Kidney (tissue), 14 donors: ENCODE data around the gene UNC45A. TPM values are rescaled to one million over a fixed set of nuclear protein-coding genes. Genes with fewer than 3 reads are reported as not detected.
A peak's percentile ranks its signal among the peaks of the same experiment; 100 is the strongest.

Experiments
- DNase-seq, 5 donors: peaks; one replicate each; pipeline ENCODE4 v3.0.0-alpha.2; 2013 to 2020
- FAIRE-seq: peaks from 2 replicates; lab custom pipeline; 2012; peaks lifted over from hg19 to GRCh38; lab: Jason Lieb, UNC
- H3K27ac ChIP-seq, 2 donors: one replicate each; pipeline ENCODE4 v1.7.0; 2013; ENCODE audit warnings: low read depth in 2 of 2, low read length in 2 of 2, inconsistent platforms in 1 of 2
- H3K27me3 ChIP-seq: one replicate; pipeline ENCODE4 v1.7.1; 2013; ENCODE audit warnings: low read length, inconsistent platforms; ENCODE audit not compliant: control insufficient read depth, insufficient read depth
- H3K36me3 ChIP-seq, 3 donors: one replicate each; pipeline versions ENCODE4 v1.7.0 to v1.7.1; 2013; ENCODE audit warnings: low read length in 3 of 3, control low read depth in 1 of 3, inconsistent platforms in 1 of 3; ENCODE audit not compliant: insufficient read depth in 3 of 3, control insufficient read depth in 2 of 3
- H3K4me1 ChIP-seq, 3 donors: one replicate each; pipeline versions ENCODE4 v1.7.0 to v1.7.1; 2013; ENCODE audit warnings: low read length in 3 of 3, inconsistent platforms in 1 of 3, low read depth in 1 of 3; ENCODE audit not compliant: control insufficient read depth in 2 of 3, insufficient read depth in 2 of 3
- H3K4me3 ChIP-seq, 3 donors: one replicate each; pipeline versions ENCODE4 v1.7.0 to v1.8.1; 2013; ENCODE audit warnings: low read length in 3 of 3, control low read depth in 1 of 3, inconsistent platforms in 1 of 3
- H3K9ac ChIP-seq, 3 donors: one replicate each; pipeline versions ENCODE4 v1.7.0 to v1.7.1; 2013; ENCODE audit warnings: low read length in 3 of 3, control low read depth in 1 of 3, inconsistent platforms in 1 of 3
- H3K9me3 ChIP-seq, 3 donors: one replicate each; pipeline versions ENCODE4 v1.7.0 to v1.7.1; 2013; ENCODE audit warnings: low read length in 3 of 3, control low read depth in 1 of 3, inconsistent platforms in 1 of 3; ENCODE audit not compliant: control insufficient read depth in 2 of 3, insufficient read depth in 1 of 3
- CTCF ChIP-seq: IDR thresholded peaks from 3 replicates; pipeline ENCODE4 v1.5.1; 2012; ENCODE audit warnings: mild to moderate bottlenecking, moderate library complexity, borderline replicate concordance; ENCODE audit not compliant: insufficient read depth; ENCODE audit errors: extremely low read depth
- intact Hi-C: fragments of 100-400 bp; cut with DNase I; formaldehyde crosslinking; loops from one replicate; pipeline ENCODE4 v1.11.1; 2022
- polyA plus RNA-seq: library from polyadenylated mRNA; stranded (reverse); fragments of 350-450 nt; fragmentation: Illumina TruSeq; extraction: RNeasy Lipid Tissue Mini Kit (QIAGEN cat#74804); gene quantifications from one replicate; pipeline ENCODE4 v1.2.3, GENCODE V29; 2014; ENCODE audit warnings: low read depth, low replicate concordance; ENCODE audit not compliant: insufficient read depth
- total RNA-seq: library from RNA; stranded (reverse); fragmentation: NEBNext Ultra II Directional; extraction: Animal tissue kit (Norgen Biotek cat#: 25700); gene quantifications from one replicate; pipeline ENCODE4 v1.2.1, GENCODE V29; 2021
- donor health status: control.
- donor health status: control.
- donor health status: control.
- donor health status: control.
- donor health status: control.
- donor health status: DM: yes; HTN: yes; CAD: no.
- donor health status: Normal renal cell carcinoma (clear cell type).

UNC45A gene
- total and polyA plus RNA-seq, 2 donors from 2014 or later = 48.9 to 62.8 TPM

GRCh38 chr15:90929246-90930019, 5.7 kb upstream of the UNC45A start:
- Histone ChIP-seq H3K36me3 (no peaks in the 10 kb centered on the region), H3K9me3 (no peaks in the 10 kb centered on the region), H3K27ac (peak overlapping the region; percentile 94 to 95), H3K4me1 (peaks cover 0 to 22% (median 11%) of the 10 kb centered on the region in 3 donors), H3K27me3 (no peaks in the 10 kb centered on the region), H3K9ac (peak overlapping the region; percentile 41 to 86 (median 68)), H3K4me3 (peak overlapping the region; percentile 62 to 80 (median 63))
- DNase-seq (peak in 1 of 5 donors; percentile 41), FAIRE-seq (no peak)
- no peak for TF ChIP-seq CTCF
- intact Hi-C loops = no loop called here

GRCh38 chr15:90930861-90931574, 4.1 kb upstream of the UNC45A start:
- FAIRE-seq (no peak), DNase-seq (peak in 2 of 5 donors; percentile 7 to 45)
- H3K4me1 ChIP-seq = peaks cover 0 to 29% (median 12%) of the 10 kb centered on the region in 3 donors

GRCh38 chr15:90931575-90931827, 3.6 kb upstream of the UNC45A start:
- FAIRE-seq = no peak
- intact Hi-C loops = no loop called here

More at GRCh38 chr15:90930861-90931574, 4.1 kb upstream of the UNC45A start:
- Histone ChIP-seq H3K9ac (peak overlapping the region in 1 of 3 donors; percentile 86), H3K4me3 (peak overlapping the region in 2 of 3 donors; percentile 63 to 80), H3K27me3 (no peaks in the 10 kb centered on the region), H3K27ac (peak overlapping the region; percentile 94 to 95), H3K9me3 (no peaks in the 10 kb centered on the region), H3K36me3 (no peaks in the 10 kb centered on the region)
- intact Hi-C loops = no loop called here
- TF ChIP-seq CTCF = no peak

More at GRCh38 chr15:90931575-90931827, 3.6 kb upstream of the UNC45A start:
- H3K36me3 ChIP-seq = no peaks in the 10 kb centered on the region
- H3K9ac ChIP-seq = peak overlapping the region in 1 of 3 donors; percentile 80
- peak overlapping the region in 1 of 3 donors; percentile 87 for H3K4me3 ChIP-seq
- H3K27ac ChIP-seq = peak overlapping the region; percentile 80 to 94
- H3K9me3 ChIP-seq = no peaks in the 10 kb centered on the region
- no peak for TF ChIP-seq CTCF
- no peaks in the 10 kb centered on the region for H3K27me3 ChIP-seq
- DNase-seq = no peak
- H3K4me1 ChIP-seq = peaks cover 0 to 34% (median 14%) of the 10 kb centered on the region in 3 donors
